ENCODE results near the gene SCAMP4. TPM values are rescaled to one million over a fixed set of nuclear protein-coding genes. Genes with fewer than 3 reads are reported as not detected.
A peak's percentile ranks its signal among the peaks of the same experiment; 100 is the strongest.

The SCAMP4 gene
- total RNA-seq, 1 donor from 2014 or later, result 75.8 TPM

DNA sequence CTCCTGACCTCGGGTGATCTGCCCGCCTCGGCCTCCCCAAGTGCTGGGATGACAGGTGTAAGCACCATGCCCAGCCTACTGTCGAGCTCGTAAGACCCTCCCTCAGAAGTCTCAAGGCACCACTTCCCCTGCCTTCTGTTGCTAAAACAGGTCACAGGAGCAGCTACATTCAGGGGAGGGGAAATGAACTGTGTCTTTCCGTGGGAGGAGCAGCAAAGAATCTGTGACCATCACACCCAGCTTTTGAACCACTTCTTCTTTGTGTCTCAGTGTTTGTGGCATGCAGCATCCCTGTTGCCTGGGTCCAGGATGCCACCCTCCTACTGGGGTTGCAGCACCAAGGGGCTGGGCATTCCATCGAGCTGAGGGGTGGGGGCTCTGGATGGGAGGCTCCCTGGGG, 28.0 kb downstream of the SCAMP4 start:
- Mint-ChIP-seq H3K9me3 (ENCODE audit: unreplicated experiment) (peaks cover 4% of the 10 kb centered on the region), H3K27ac (ENCODE audit: unreplicated experiment) (no peak overlapping the region), H3K4me1 (ENCODE audit: unreplicated experiment) (peaks cover 8% of the 10 kb centered on the region), H3K36me3 (ENCODE audit: unreplicated experiment) (no peaks in the 10 kb centered on the region), H3K4me3 (ENCODE audit: unreplicated experiment) (no peak overlapping the region), H3K27me3 (ENCODE audit: unreplicated experiment) (no peaks in the 10 kb centered on the region)
- DNase-seq (ENCODE audit: extremely low spot score, unreplicated experiment), result no peak
- TF ChIP-seq, protein P1, sequence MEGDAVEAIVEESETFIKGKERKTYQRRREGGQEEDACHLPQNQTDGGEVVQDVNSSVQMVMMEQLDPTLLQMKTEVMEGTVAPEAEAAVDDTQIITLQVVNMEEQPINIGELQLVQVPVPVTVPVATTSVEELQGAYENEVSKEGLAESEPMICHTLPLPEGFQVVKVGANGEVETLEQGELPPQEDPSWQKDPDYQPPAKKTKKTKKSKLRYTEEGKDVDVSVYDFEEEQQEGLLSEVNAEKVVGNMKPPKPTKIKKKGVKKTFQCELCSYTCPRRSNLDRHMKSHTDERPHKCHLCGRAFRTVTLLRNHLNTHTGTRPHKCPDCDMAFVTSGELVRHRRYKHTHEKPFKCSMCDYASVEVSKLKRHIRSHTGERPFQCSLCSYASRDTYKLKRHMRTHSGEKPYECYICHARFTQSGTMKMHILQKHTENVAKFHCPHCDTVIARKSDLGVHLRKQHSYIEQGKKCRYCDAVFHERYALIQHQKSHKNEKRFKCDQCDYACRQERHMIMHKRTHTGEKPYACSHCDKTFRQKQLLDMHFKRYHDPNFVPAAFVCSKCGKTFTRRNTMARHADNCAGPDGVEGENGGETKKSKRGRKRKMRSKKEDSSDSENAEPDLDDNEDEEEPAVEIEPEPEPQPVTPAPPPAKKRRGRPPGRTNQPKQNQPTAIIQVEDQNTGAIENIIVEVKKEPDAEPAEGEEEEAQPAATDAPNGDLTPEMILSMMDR (IDR thresholded peaks at IDR 0.05), result no peak

DNA sequence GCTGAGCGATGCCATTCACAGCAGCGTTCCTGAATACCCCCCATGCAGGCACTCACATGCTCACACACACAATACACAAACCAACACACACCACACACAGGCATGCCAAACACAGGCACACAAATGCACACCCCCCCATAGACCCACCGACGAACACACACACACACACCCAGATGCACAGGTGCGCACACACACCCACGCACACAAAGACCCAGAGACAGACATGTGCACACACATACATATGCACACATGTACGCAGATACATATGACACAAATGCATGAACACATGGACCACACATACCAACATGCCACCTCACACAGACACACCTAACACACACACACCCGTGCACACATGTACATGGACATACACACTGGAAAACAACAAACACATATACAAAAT, 28.7 kb downstream of the SCAMP4 start:
- no peak for DNase-seq (ENCODE audit: extremely low spot score, unreplicated experiment)
- no peak overlapping the region for H3K27ac Mint-ChIP-seq (ENCODE audit: unreplicated experiment)
- no peaks in the 10 kb centered on the region for H3K27me3 Mint-ChIP-seq (ENCODE audit: unreplicated experiment)
- H3K4me1 Mint-ChIP-seq (ENCODE audit: unreplicated experiment), result peaks cover 8% of the 10 kb centered on the region
- H3K36me3 Mint-ChIP-seq (ENCODE audit: unreplicated experiment), result no peaks in the 10 kb centered on the region
- peaks cover 4% of the 10 kb centered on the region for H3K9me3 Mint-ChIP-seq (ENCODE audit: unreplicated experiment)
- TF ChIP-seq, protein P1 (IDR thresholded peaks at IDR 0.05), result no peak
- no peak overlapping the region for H3K4me3 Mint-ChIP-seq (ENCODE audit: unreplicated experiment)

GRCh38 chr19:1935484-1936208, 30.4 kb downstream of the SCAMP4 start:
- Mint-ChIP-seq H3K4me3 (ENCODE audit: unreplicated experiment) (no peak overlapping the region), H3K4me1 (ENCODE audit: unreplicated experiment) (peaks cover 6% of the 10 kb centered on the region), H3K27ac (ENCODE audit: unreplicated experiment) (no peak overlapping the region), H3K36me3 (ENCODE audit: unreplicated experiment) (no peaks in the 10 kb centered on the region), H3K27me3 (ENCODE audit: unreplicated experiment) (no peaks in the 10 kb centered on the region), H3K9me3 (ENCODE audit: unreplicated experiment) (peaks cover 4% of the 10 kb centered on the region)
- no peak for DNase-seq (ENCODE audit: extremely low spot score, unreplicated experiment)
- TF ChIP-seq, protein P1 (IDR thresholded peaks at IDR 0.05), result no peak

DNA sequence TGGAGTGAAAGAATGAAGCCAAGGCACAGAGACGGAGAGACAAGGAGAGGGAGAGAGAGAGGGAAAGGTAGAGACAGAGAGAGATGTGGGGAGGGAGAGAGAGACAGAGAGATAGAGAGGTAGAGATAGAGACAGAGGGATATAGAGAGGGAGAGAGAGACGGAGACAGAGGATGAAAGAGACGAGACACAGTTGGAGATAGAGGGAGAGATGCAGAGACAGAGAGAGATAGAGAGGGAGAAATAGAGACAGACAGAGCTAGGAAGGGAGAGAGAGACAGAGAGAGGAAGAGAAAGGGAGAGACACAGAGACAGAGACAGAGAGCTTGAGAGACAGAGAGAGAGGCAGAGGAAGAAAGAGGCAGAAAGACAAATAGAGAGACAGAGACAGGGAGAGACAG, 31.2 kb downstream of the SCAMP4 start:
- H3K9me3 Mint-ChIP-seq (ENCODE audit: unreplicated experiment), result peaks cover 4% of the 10 kb centered on the region
- H3K4me1 Mint-ChIP-seq (ENCODE audit: unreplicated experiment), result peaks cover 6% of the 10 kb centered on the region
- no peaks in the 10 kb centered on the region for H3K36me3 Mint-ChIP-seq (ENCODE audit: unreplicated experiment)
- no peak overlapping the region for H3K4me3 Mint-ChIP-seq (ENCODE audit: unreplicated experiment)
- no peaks in the 10 kb centered on the region for H3K27me3 Mint-ChIP-seq (ENCODE audit: unreplicated experiment)
- DNase-seq (ENCODE audit: extremely low spot score, unreplicated experiment), result no peak
- TF ChIP-seq, protein P1 (IDR thresholded peaks at IDR 0.05), result no peak
- no peak overlapping the region for H3K27ac Mint-ChIP-seq (ENCODE audit: unreplicated experiment)

DNA sequence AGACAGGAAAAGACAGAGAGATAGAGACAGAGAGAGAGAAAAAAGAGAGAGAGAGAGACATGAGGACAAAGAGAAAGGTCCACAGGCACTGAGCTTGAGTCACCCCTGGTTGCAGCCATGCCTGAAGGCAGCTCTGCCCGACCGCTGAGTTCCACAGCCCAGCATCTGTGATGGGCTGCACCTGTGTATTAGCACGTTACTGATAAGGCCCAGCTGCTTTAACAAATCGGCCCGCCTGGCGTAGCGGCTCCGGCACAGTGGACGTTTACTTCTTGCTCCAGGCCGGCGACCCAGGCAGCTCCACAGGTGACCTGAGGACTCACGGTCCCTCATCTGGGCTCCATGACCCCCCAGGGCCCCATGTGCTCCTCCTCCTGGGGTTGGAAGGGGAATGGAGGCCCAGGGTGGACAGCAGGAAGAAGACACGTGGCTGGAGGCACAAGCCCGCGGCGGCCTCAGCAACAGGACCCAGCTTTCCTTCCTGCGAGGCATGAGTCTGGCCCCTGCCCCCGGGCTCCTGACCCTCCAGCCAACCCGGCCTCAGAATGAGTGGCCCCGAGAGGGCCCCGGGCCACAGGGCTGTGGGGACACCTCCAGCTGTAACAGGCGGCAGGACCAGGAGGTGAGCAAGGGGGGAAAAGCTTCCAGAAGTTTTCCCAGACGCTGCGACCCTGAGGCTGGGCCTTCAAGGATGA, 31.9 kb downstream of the SCAMP4 start:
- H3K36me3 Mint-ChIP-seq (ENCODE audit: unreplicated experiment), result no peaks in the 10 kb centered on the region
- peaks cover 6% of the 10 kb centered on the region for H3K4me1 Mint-ChIP-seq (ENCODE audit: unreplicated experiment)
- no peaks in the 10 kb centered on the region for H3K27me3 Mint-ChIP-seq (ENCODE audit: unreplicated experiment)
- no peak overlapping the region for H3K27ac Mint-ChIP-seq (ENCODE audit: unreplicated experiment)
- peak; percentile 83 for DNase-seq (ENCODE audit: extremely low spot score, unreplicated experiment)
- TF ChIP-seq, protein P1 (IDR thresholded peaks at IDR 0.05), result no peak
- no peak overlapping the region for H3K4me3 Mint-ChIP-seq (ENCODE audit: unreplicated experiment)
- H3K9me3 Mint-ChIP-seq (ENCODE audit: unreplicated experiment), result peaks cover 4% of the 10 kb centered on the region

Data from osteocyte (in vitro differentiated cells).